CD4-positive, alpha-beta memory T cell (primary cell): ENCODE data around the gene CSNK1G1. TPM values are rescaled to one million over a fixed set of nuclear protein-coding genes. Genes with fewer than 3 reads are reported as not detected.
"Not testable (repeated sequence)": the region's sequence is repeated elsewhere in the genome, so short reads cannot be mapped to it uniquely, and the experiment has no call there.

ENCODE experiments used
- CTCF ChIA-PET: fragments of 350-600 bp; sonication (Branson Sonifier 250); formaldehyde crosslinking; loops from one replicate; lab custom pipeline; 2021; ENCODE audit warnings: inconsistent platforms; ENCODE audit not compliant: partially characterized antibody; lab: Charles Lee
- POLR2A ChIA-PET: fragments of 350-600 bp; sonication (Branson Sonifier 250); formaldehyde crosslinking; loops from one replicate; lab custom pipeline; 2021; ENCODE audit not compliant: partially characterized antibody; lab: Charles Lee
- DNase-seq, 5 donors: peaks; one replicate each; pipeline versions ENCODE4 v3.0.0 to v3.0.0-alpha.2; 2020 to 2022; ENCODE audit warnings: mixed read lengths in 1 of 5
- H3K27ac ChIP-seq: one replicate; pipeline ENCODE4 v1.7.0; 2013; ENCODE audit warnings: low read depth, low read length
- H3K27me3 ChIP-seq: 2 replicates; pipeline ENCODE4 v1.7.0; 2013; ENCODE audit warnings: mild to moderate bottlenecking, low read length, moderate library complexity; ENCODE audit not compliant: insufficient read depth
- H3K36me3 ChIP-seq: 2 replicates; pipeline ENCODE4 v1.7.0; 2013; ENCODE audit warnings: mild to moderate bottlenecking, low read length, moderate library complexity; ENCODE audit not compliant: insufficient read depth
- H3K4me1 ChIP-seq: 2 replicates; pipeline ENCODE4 v1.7.0; 2013; ENCODE audit warnings: mild to moderate bottlenecking, low read length, moderate library complexity; ENCODE audit not compliant: insufficient read depth
- H3K4me3 ChIP-seq, 2 donors: one replicate each; pipeline ENCODE4 v1.7.0; 2013; ENCODE audit warnings: low read length in 2 of 2, mild to moderate bottlenecking in 1 of 2
- H3K9me3 ChIP-seq, 2 donors: one replicate each; pipeline ENCODE4 v1.7.0; 2013; ENCODE audit warnings: low read length in 2 of 2, control low read depth in 1 of 2; ENCODE audit not compliant: control insufficient read depth in 1 of 2
- H3K27ac Mint-ChIP-seq, 7 donors: one replicate each; pipeline ENCODE4 v1.8.0; 2020 to 2021; ENCODE audit warnings: mixed read lengths in 7 of 7, mild to moderate bottlenecking in 6 of 7, inconsistent platforms in 3 of 7, moderate library complexity in 3 of 7
- H3K27me3 Mint-ChIP-seq, 2 donors: one replicate each; pipeline ENCODE4 v1.8.0; 2020 to 2021; ENCODE audit warnings: mixed read lengths in 2 of 2
- H3K36me3 Mint-ChIP-seq, 2 donors: one replicate each; pipeline ENCODE4 v1.8.0; 2020 to 2021; ENCODE audit warnings: mixed read lengths in 2 of 2, inconsistent platforms in 1 of 2, mild to moderate bottlenecking in 1 of 2
- H3K4me1 Mint-ChIP-seq, 4 donors: one replicate each; pipeline ENCODE4 v1.8.0; 2020 to 2021; ENCODE audit warnings: mixed read lengths in 4 of 4, mild to moderate bottlenecking in 1 of 4
- H3K4me3 Mint-ChIP-seq, 8 donors: one replicate each; pipeline ENCODE4 v1.8.0; 2020 to 2021; ENCODE audit warnings: mixed read lengths in 8 of 8, mild to moderate bottlenecking in 7 of 8, moderate library complexity in 6 of 8, inconsistent platforms in 3 of 8
- H3K9me3 Mint-ChIP-seq, 8 donors: one replicate each; pipeline ENCODE4 v1.8.0; 2020 to 2021; ENCODE audit warnings: mixed read lengths in 8 of 8, mild to moderate bottlenecking in 5 of 8, inconsistent platforms in 3 of 8, moderate library complexity in 1 of 8
- intact Hi-C: fragments of 100-400 bp; cut with micrococcal nuclease; formaldehyde crosslinking; loops from one replicate; pipeline ENCODE4 v1.15.1; 2023
- polyA plus RNA-seq, 2 donors: library from polyadenylated mRNA; unstranded; fragments of 300-500 nt; fragmentation: Illumina TruSeq; gene quantifications; one replicate each; pipeline ENCODE4 v1.2.3, GENCODE V29; 2021
- total RNA-seq, 2 experiments: library from RNA; stranded (reverse); gene quantifications; one replicate each; pipeline ENCODE4 v1.2.3, GENCODE V29; 2021

The CSNK1G1 gene
- total and polyA plus RNA-seq, 4 experiments from 2014 or later, result 6.2 to 27.7 (median 24.1) TPM

DNA sequence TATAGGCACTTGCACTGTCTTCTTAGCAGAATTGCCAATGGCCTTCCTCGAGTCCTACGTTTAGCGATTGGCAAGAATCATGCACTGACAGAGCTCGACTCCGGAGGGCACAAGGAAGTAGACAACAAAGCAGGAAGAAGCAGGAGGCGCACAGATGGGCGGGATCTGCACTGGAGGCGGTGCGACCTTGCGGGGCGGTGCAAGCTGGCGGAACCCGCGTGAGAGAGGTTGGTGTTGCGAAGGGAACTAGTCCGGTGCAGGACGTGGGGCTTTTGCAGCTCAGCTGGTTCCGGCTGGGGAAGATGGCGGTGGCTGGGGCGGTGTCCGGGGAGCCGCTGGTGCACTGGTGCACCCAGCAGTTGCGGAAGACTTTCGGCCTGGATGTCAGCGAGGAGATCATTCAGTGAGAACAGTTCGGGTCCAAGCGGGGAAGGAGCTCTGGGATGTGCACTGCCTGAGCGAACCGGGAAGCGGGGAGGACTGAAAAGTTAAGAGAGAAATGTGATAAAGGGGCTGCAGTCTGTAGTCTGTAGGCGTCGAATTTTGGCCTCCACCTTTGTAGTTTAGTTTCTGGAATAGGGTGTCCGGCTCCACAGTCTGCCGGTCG, 31.7 kb upstream of the CSNK1G1 start, which contains the start of gene TRIP4:
Gene TRIP4 (plus strand): TSS at position 275 of the 607 bp plus-strand sequence. CDS start 28 bp downstream, at position 303.
- Histone ChIP-seq H3K27me3 (no peaks in the 10 kb centered on the region), H3K9me3 (no peaks in the 10 kb centered on the region), H3K27ac (peak within 1 kb of the TSS; percentile 64), H3K4me1 (peaks cover 12% of the 10 kb centered on the region), H3K36me3 (no peaks in the 10 kb centered on the region), H3K4me3 (peak within 1 kb of the TSS; percentile 79 to 89)
- Mint-ChIP-seq H3K9me3 (no peaks in the 10 kb centered on the region), H3K4me3 (peak within 1 kb of the TSS; percentile 96 to 100 (median 98)), H3K27ac (peak within 1 kb of the TSS; percentile 80 to 99 (median 96)), H3K27me3 (no peaks in the 10 kb centered on the region), H3K36me3 (peaks cover 6 to 7% of the 10 kb centered on the region in 2 donors), H3K4me1 (peaks cover 16 to 19% (median 19%) of the 10 kb centered on the region in 4 donors)
- intact Hi-C loops, result loop anchor here (1.0 to 10.0 kb wide), 4 partner anchors 31 to 293 kb away; partner anchors contain the start of genes CIAO2A, CSNK1G1, PPIB and SNX1
- CTCF ChIA-PET, result interaction anchor here (0.6 to 2.4 kb wide), 12 partner anchors 25 to 294 kb away, joined by 3 to 15 read pairs (median 4); partner anchors contain the start of gene ZNF609
- POLR2A ChIA-PET, result interaction anchor here (0.6 to 2.9 kb wide), 32 partner anchors 8 to 917 kb away, joined by 3 to 38 read pairs (median 4); partner anchors contain the start of genes CIAO2A, CLPX, CSNK1G1 and PARP16
- DNase-seq, result peak; percentile 95 to 98 (median 96)

DNA sequence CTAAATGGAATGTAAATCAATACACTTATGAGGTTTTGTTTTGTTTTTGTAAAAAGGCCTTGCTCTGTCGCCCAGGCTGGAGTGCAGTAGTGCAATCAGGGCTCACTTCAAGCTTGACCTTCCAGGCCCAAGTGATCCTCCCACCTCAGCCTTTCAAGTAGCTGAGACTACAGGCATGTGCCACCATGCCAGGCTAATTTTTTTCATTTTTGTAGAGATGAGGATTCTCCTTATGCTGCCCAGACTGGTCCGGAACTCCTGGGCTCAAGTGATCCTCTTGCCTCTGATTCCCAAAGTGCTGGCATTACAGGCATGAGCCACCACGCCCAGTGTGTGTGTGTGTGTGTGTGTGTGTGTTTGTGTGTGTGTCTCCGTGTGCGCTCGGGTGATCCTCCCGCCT, 30.3 kb upstream of the CSNK1G1 start:
- Mint-ChIP-seq H3K4me1 (peaks cover 18 to 27% (median 23%) of the 10 kb centered on the region in 4 donors), H3K9me3 (no peaks in the 10 kb centered on the region), H3K27me3 (no peaks in the 10 kb centered on the region), H3K36me3 (peaks cover 6 to 8% of the 10 kb centered on the region in 2 donors), H3K4me3 (peak overlapping the region in 2 of 8 donors; percentile 31 to 40), H3K27ac (no peak overlapping the region)
- Histone ChIP-seq H3K27me3 (no peaks in the 10 kb centered on the region), H3K36me3 (no peaks in the 10 kb centered on the region), H3K4me3 (no peak overlapping the region), H3K9me3 (no peaks in the 10 kb centered on the region), H3K27ac (no peak overlapping the region), H3K4me1 (peaks cover 17% of the 10 kb centered on the region)
- ChIA-PET CTCF (interaction anchor here (1.7 to 2.4 kb wide), 2 partner anchors 27 to 267 kb away, joined by 4 to 15 read pairs; no protein-coding TSS in a partner anchor), POLR2A (interaction anchor here (2.7 to 2.9 kb wide), 2 partner anchors 30 to 223 kb away, joined by 28 to 38 read pairs; partner anchors contain the start of genes CSNK1G1 and PPIB)
- no peak for DNase-seq
- intact Hi-C loops, result loop anchor here (10.0 kb wide), 1 partner anchor 291 kb away; the partner anchor contains the start of genes CIAO2A and SNX1

DNA sequence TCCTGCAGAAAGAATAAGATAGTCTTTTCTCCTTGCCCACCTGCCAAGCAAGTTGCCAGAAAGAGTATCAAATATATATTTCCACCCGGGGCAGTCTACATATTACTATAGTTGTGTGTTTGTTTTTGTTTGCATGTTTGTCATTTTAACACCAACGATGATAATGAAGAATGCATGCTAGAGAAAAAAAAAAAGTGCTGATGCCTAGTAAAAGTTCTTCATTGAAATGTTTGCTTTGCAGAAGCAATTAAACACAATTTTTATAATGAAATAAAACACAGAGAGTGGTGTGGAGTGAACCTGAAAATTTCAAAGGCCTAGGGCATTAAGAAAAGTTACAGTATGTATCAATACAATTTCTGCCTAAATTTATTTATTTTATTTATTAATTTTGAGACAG, 27.8 kb upstream of the CSNK1G1 start:
- DNase-seq, result no peak
- Mint-ChIP-seq H3K36me3 (peaks cover under 1 to 9% of the 10 kb centered on the region in 2 donors), H3K4me3 (no peak overlapping the region), H3K27me3 (no peaks in the 10 kb centered on the region), H3K27ac (no peak overlapping the region), H3K4me1 (peaks cover 14 to 37% (median 20%) of the 10 kb centered on the region in 4 donors), H3K9me3 (no peaks in the 10 kb centered on the region)
- ChIA-PET POLR2A (no interaction called here), CTCF (no interaction called here)
- Histone ChIP-seq H3K9me3 (no peaks in the 10 kb centered on the region), H3K27ac (no peak overlapping the region), H3K27me3 (no peaks in the 10 kb centered on the region), H3K36me3 (no peaks in the 10 kb centered on the region), H3K4me3 (no peak overlapping the region), H3K4me1 (peaks cover 20% of the 10 kb centered on the region)
- intact Hi-C loops, result loop anchor here (10.0 kb wide), 1 partner anchor 289 kb away; the partner anchor contains the start of genes CIAO2A and SNX1

GRCh38 chr15:64381000-64381751, 25.2 kb upstream of the CSNK1G1 start, which contains the start of gene PCLAF:
Gene PCLAF, minus strand, starts transcription at chr15:64381441. Its CDS starts 70 bp downstream, at chr15:64381371.
- Histone ChIP-seq H3K27me3 (no peaks in the 10 kb centered on the region), H3K4me3 (peak within 1 kb of the TSS; percentile 55 to 62), H3K9me3 (no peaks in the 10 kb centered on the region), H3K36me3 (no peaks in the 10 kb centered on the region), H3K27ac (peak within 1 kb of the TSS; percentile 14), H3K4me1 (peaks cover 15% of the 10 kb centered on the region)
- peak; percentile 85 to 93 (median 86) for DNase-seq
- Mint-ChIP-seq H3K27me3 (no peaks in the 10 kb centered on the region), H3K27ac (peak within 1 kb of the TSS; percentile 9 to 93 (median 84)), H3K9me3 (no peaks in the 10 kb centered on the region), H3K36me3 (peaks cover 0 to 4% of the 10 kb centered on the region in 2 donors), H3K4me1 (peaks cover 6 to 25% (median 10%) of the 10 kb centered on the region in 4 donors), H3K4me3 (peak within 1 kb of the TSS; percentile 89 to 98 (median 94))
- CTCF ChIA-PET, result no interaction called here
- intact Hi-C loops, result loop anchor here (2.0 to 10.0 kb wide), 2 partner anchors 46 to 286 kb away; partner anchors contain the start of genes CIAO2A and SNX1
- POLR2A ChIA-PET, result interaction anchor here (1.0 kb wide), 1 partner anchor 102 kb away, joined by 3 read pairs; no protein-coding TSS in a partner anchor

GRCh38 chr15:64380130-64380870, 24.3 kb upstream of the CSNK1G1 start:
- Mint-ChIP-seq H3K4me1 (peaks cover 6 to 25% (median 10%) of the 10 kb centered on the region in 4 donors), H3K27ac (peak overlapping the region in 3 of 7 donors; percentile 13 to 59 (median 53))
- H3K27ac ChIP-seq, result peak overlapping the region; percentile 14

More at GRCh38 chr15:64380130-64380870, 24.3 kb upstream of the CSNK1G1 start:
- ChIA-PET CTCF (interaction anchor here (0.6 kb wide), 1 partner anchor 175 kb away, joined by 3 read pairs; no protein-coding TSS in a partner anchor), POLR2A (interaction anchor here (0.6 kb wide), 1 partner anchor 217 kb away, joined by 3 read pairs; the partner anchor contains the start of gene PPIB)
- not testable (repeated sequence) for H3K9me3 ChIP-seq, DNase-seq, H3K27me3 ChIP-seq, H3K9me3 Mint-ChIP-seq, H3K36me3 Mint-ChIP-seq, H3K27me3 Mint-ChIP-seq, H3K36me3 ChIP-seq
- Histone ChIP-seq H3K4me1 (peaks cover 15% of the 10 kb centered on the region), H3K4me3 (peak overlapping the region; percentile 55 to 62)
- peak overlapping the region; percentile 89 to 98 (median 94) for H3K4me3 Mint-ChIP-seq
- intact Hi-C loops, result loop anchor here (2.0 to 10.0 kb wide), 2 partner anchors 45 to 285 kb away; partner anchors contain the start of genes CIAO2A and SNX1
